H9 (cell line): ENCODE data around the gene CDC6. TPM values are rescaled to one million over a fixed set of nuclear protein-coding genes. Genes with fewer than 3 reads are reported as not detected.

Experiments used
- DNase-seq: peaks from one replicate; pipeline ENCODE4 v3.0.0-alpha.2; 2017
- H2AFZ ChIP-seq: one replicate; pipeline ENCODE4 v1.6.1; 2013; ENCODE audit warnings: mild to moderate bottlenecking, low read length, control low read depth, moderate library complexity
- H2AK5ac ChIP-seq: 2 replicates; pipeline ENCODE4 v1.6.1; 2013; ENCODE audit warnings: low read length, control low read depth, mixed read lengths; ENCODE audit not compliant: insufficient read length
- H2BK120ac ChIP-seq: one replicate; pipeline ENCODE4 v1.6.1; 2013; ENCODE audit warnings: low read depth, mild to moderate bottlenecking, low read length, control low read depth, inconsistent platforms; ENCODE audit not compliant: poor library complexity, severe bottlenecking
- H2BK12ac ChIP-seq: 2 replicates; pipeline ENCODE4 v1.6.1; 2013; ENCODE audit warnings: low read length, control low read depth, mixed read lengths, low read depth; ENCODE audit not compliant: insufficient read length
- H2BK15ac ChIP-seq: 2 replicates; pipeline ENCODE4 v1.6.1; 2013; ENCODE audit warnings: low read depth, low read length, control low read depth
- H2BK20ac ChIP-seq: one replicate; pipeline ENCODE4 v1.6.1; 2013; ENCODE audit warnings: low read depth, mild to moderate bottlenecking, low read length, control low read depth, inconsistent platforms; ENCODE audit not compliant: poor library complexity, severe bottlenecking
- H2BK5ac ChIP-seq: 2 replicates; pipeline ENCODE4 v1.6.1; 2013; ENCODE audit warnings: low read length, control low read depth, mixed read lengths; ENCODE audit not compliant: insufficient read length
- H3K14ac ChIP-seq: 2 replicates; pipeline ENCODE4 v1.6.1; 2013; ENCODE audit warnings: low read length, control low read depth; ENCODE audit not compliant: insufficient read depth
- H3K18ac ChIP-seq: 2 replicates; pipeline ENCODE4 v1.6.1; 2013; ENCODE audit warnings: low read depth, mild to moderate bottlenecking, mixed read lengths, low read length, control low read depth; ENCODE audit not compliant: insufficient read length
- H3K23ac ChIP-seq: 2 replicates; pipeline ENCODE4 v1.6.1; 2013; ENCODE audit warnings: low read length, control low read depth, mixed read lengths, low read depth; ENCODE audit not compliant: insufficient read length
- H3K23me2 ChIP-seq: 2 replicates; pipeline ENCODE4 v1.6.1; 2013; ENCODE audit warnings: low read depth, mild to moderate bottlenecking, mixed read lengths, low read length, control low read depth; ENCODE audit not compliant: insufficient read length, poor library complexity, severe bottlenecking
- H3K27ac ChIP-seq: 2 replicates; pipeline ENCODE4 v1.5.1; 2013; ENCODE audit warnings: low read length, control low read depth, mixed read lengths, low read depth; ENCODE audit not compliant: insufficient read length
- H3K27me3 ChIP-seq: 2 replicates; pipeline ENCODE4 v1.6.1; 2013; ENCODE audit warnings: low read length, control low read depth, inconsistent platforms; ENCODE audit not compliant: insufficient read depth
- H3K4ac ChIP-seq: 2 replicates; pipeline ENCODE4 v1.6.1; 2013; ENCODE audit warnings: low read depth, mild to moderate bottlenecking, control low read depth, inconsistent platforms, low read length, moderate library complexity
- H3K4me1 ChIP-seq: 2 replicates; pipeline ENCODE4 v1.6.1; 2013; ENCODE audit warnings: low read length, control low read depth, inconsistent platforms; ENCODE audit not compliant: insufficient read depth
- H3K4me2 ChIP-seq: 2 replicates; pipeline ENCODE4 v1.6.1; 2013; ENCODE audit warnings: low read length, control low read depth, mixed read lengths; ENCODE audit not compliant: insufficient read length, insufficient read depth
- H3K56ac ChIP-seq: 2 replicates; pipeline ENCODE4 v1.6.1; 2013; ENCODE audit warnings: low read depth, mild to moderate bottlenecking, mixed read lengths, low read length, control low read depth; ENCODE audit not compliant: insufficient read length
- H3K79me1 ChIP-seq: 2 replicates; pipeline ENCODE4 v1.6.1; 2013; ENCODE audit warnings: low read depth, mild to moderate bottlenecking, moderate library complexity, low read length, control low read depth, inconsistent platforms; ENCODE audit not compliant: insufficient read depth, poor library complexity, severe bottlenecking
- H3K79me2 ChIP-seq: 2 replicates; pipeline ENCODE4 v1.6.1; 2013; ENCODE audit warnings: low read length, control low read depth, inconsistent platforms; ENCODE audit not compliant: insufficient read depth
- H3K9ac ChIP-seq: 2 replicates; pipeline ENCODE4 v1.6.1; 2013; ENCODE audit warnings: low read length, control low read depth, mixed read lengths; ENCODE audit not compliant: insufficient read length; ENCODE audit errors: extremely low read depth
- H3K9me3 ChIP-seq: one replicate; pipeline ENCODE4 v1.6.1; 2013; ENCODE audit warnings: low read depth, low read length, inconsistent platforms; ENCODE audit not compliant: control insufficient read depth
- H3T11ph ChIP-seq: one replicate; pipeline ENCODE4 v1.6.1; 2013; ENCODE audit warnings: mild to moderate bottlenecking, low read length, control low read depth, inconsistent platforms
- H4K20me1 ChIP-seq: one replicate; pipeline ENCODE4 v1.6.1; 2013; ENCODE audit not compliant: control insufficient read depth, insufficient read length, insufficient read depth
- H4K5ac ChIP-seq: 2 replicates; pipeline ENCODE4 v1.6.1; 2013; ENCODE audit warnings: low read depth, mild to moderate bottlenecking, mixed read lengths, low read length, control low read depth; ENCODE audit not compliant: insufficient read length
- H4K8ac ChIP-seq: replicated peaks from 2 replicates; pipeline ENCODE4 v1.6.1; 2013; ENCODE audit warnings: low read length, control low read depth, mixed read lengths, low read depth; ENCODE audit not compliant: insufficient read length
- H4K91ac ChIP-seq: 2 replicates; pipeline ENCODE4 v1.6.1; 2013; ENCODE audit warnings: low read depth, mild to moderate bottlenecking, moderate library complexity, mixed read lengths, low read length, control low read depth; ENCODE audit not compliant: insufficient read length
- H3K27ac Mint-ChIP-seq, 3 experiments: 2 replicates in 2 of 3; 3 replicates in 1 of 3; pipeline ENCODE4 v1.8.0; 2020 to 2021; ENCODE audit warnings: mixed read lengths in 3 of 3, mild to moderate bottlenecking in 1 of 3, moderate library complexity in 1 of 3
- H3K27me3 Mint-ChIP-seq: 2 replicates; pipeline ENCODE4 v1.8.0; 2021; ENCODE audit warnings: low read depth, mild to moderate bottlenecking, moderate library complexity, mixed read lengths
- H3K36me3 Mint-ChIP-seq, 3 experiments: 2 replicates in 2 of 3; 3 replicates in 1 of 3; pipeline ENCODE4 v1.8.0; 2020 to 2021; ENCODE audit warnings: low read depth in 3 of 3, mixed read lengths in 3 of 3; ENCODE audit not compliant: insufficient read depth in 1 of 3
- H3K4me1 Mint-ChIP-seq, 2 experiments: 2 replicates each; pipeline ENCODE4 v1.8.0; 2020; ENCODE audit warnings: mixed read lengths in 2 of 2
- H3K4me3 Mint-ChIP-seq, 2 experiments: 2 replicates in 1 of 2; 3 replicates in 1 of 2; pipeline ENCODE4 v1.8.0; 2020 to 2021; ENCODE audit warnings: mild to moderate bottlenecking in 2 of 2, mixed read lengths in 2 of 2, moderate library complexity in 1 of 2
- H3K9me3 Mint-ChIP-seq, 2 experiments: 2 replicates in 1 of 2; 3 replicates in 1 of 2; pipeline ENCODE4 v1.8.0; 2020; ENCODE audit warnings: mild to moderate bottlenecking in 2 of 2, mixed read lengths in 2 of 2, moderate library complexity in 1 of 2
- WGBS: extraction: QIAGEN DNeasy Blood & Tissue Kit; methylation state at CpG from one replicate; pipeline ENCODE4 v1.1.7; 2013; ENCODE audit warnings: missing lambda C conversion rate, low lambda C conversion rate, mixed read lengths; ENCODE audit not compliant: insufficient read length; ENCODE audit errors: extremely low coverage; 5-methylcytosine and 5-hydroxymethylcytosine counted together
- total RNA-seq: library from RNA; stranded (reverse); gene quantifications from 2 replicates; pipeline ENCODE4 v1.2.1, GENCODE V29; 2021
- TF ChIP-seq, protein P1 (sequence below): fragments of 200-600 bp; sonication (generic); conservative IDR thresholded peaks from 3 replicates; pipeline ENCODE4 v1.8.0; 2021; ENCODE audit warnings: antibody characterized with exemption, mild to moderate bottlenecking

CDC6 gene
- total RNA-seq, 1 experiment from 2014 or later = 131 TPM

DNA sequence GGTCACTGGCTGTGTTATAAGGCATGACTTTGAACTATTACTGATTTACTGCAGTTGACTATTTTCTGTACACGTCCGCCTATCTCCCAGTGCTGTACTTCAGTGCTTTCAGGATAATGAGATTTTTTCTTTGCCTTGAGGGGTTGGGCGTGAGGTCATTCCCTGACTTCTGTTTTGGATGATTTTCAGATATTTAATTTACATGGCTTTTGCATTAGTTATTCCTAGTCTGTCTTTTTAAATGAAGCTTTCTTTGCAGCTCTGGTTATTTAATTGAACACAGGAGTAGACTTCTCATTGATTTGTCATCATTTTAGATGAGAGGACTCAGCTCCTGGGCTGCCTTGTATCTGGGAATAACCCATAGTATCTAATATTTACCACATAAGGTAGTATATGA, 44.9 kb upstream of the CDC6 start:
- H3K4me1 Mint-ChIP-seq = no peaks in the 10 kb centered on the region
- DNase-seq = no peak
- TF ChIP-seq, protein P1, sequence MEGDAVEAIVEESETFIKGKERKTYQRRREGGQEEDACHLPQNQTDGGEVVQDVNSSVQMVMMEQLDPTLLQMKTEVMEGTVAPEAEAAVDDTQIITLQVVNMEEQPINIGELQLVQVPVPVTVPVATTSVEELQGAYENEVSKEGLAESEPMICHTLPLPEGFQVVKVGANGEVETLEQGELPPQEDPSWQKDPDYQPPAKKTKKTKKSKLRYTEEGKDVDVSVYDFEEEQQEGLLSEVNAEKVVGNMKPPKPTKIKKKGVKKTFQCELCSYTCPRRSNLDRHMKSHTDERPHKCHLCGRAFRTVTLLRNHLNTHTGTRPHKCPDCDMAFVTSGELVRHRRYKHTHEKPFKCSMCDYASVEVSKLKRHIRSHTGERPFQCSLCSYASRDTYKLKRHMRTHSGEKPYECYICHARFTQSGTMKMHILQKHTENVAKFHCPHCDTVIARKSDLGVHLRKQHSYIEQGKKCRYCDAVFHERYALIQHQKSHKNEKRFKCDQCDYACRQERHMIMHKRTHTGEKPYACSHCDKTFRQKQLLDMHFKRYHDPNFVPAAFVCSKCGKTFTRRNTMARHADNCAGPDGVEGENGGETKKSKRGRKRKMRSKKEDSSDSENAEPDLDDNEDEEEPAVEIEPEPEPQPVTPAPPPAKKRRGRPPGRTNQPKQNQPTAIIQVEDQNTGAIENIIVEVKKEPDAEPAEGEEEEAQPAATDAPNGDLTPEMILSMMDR = no peak
- Histone ChIP-seq H3K27me3 (no peaks in the 10 kb centered on the region), H3K23ac (no peak overlapping the region), H4K91ac (no peak overlapping the region), H3K18ac (no peak overlapping the region), H3T11ph (no peak overlapping the region), H3K9me3 (no peaks in the 10 kb centered on the region), H3K4me1 (no peaks in the 10 kb centered on the region), H2BK15ac (no peak overlapping the region), H3K9ac (no peak overlapping the region), H2AFZ (no peak overlapping the region), H3K27ac (no peak overlapping the region), H2AK5ac (no peak overlapping the region), H3K4me2 (no peak overlapping the region), H4K8ac (no peak overlapping the region), H4K5ac (no peak overlapping the region), H4K20me1 (no peaks in the 10 kb centered on the region), H3K14ac (no peak overlapping the region), H3K79me1 (no peaks in the 10 kb centered on the region), H2BK20ac (no peak overlapping the region), H3K79me2 (no peaks in the 10 kb centered on the region; the same call in 1 of the 2 replicates), H3K23me2 (no peaks in the 10 kb centered on the region), H2BK12ac (no peak overlapping the region), H2BK5ac (no peak overlapping the region), H3K4ac (no peak overlapping the region), H2BK120ac (no peak overlapping the region), H3K56ac (no peak overlapping the region)
- H3K27ac Mint-ChIP-seq = peak overlapping the region in 1 of 3 experiments; percentile 18; a peak in 1 of 7 replicates
- H3K4me3 Mint-ChIP-seq = no peak overlapping the region
- peaks cover 0 to 2% (median 0%) of the 10 kb centered on the region in 3 experiments; a peak in 2 of 7 replicates for H3K36me3 Mint-ChIP-seq
- H3K27me3 Mint-ChIP-seq = no peaks in the 10 kb centered on the region
- WGBS = no CpG with 5 or more reads among the region's 3 CpGs
- no peaks in the 10 kb centered on the region for H3K9me3 Mint-ChIP-seq
